ENCODE results near the gene MTMR3.
"Not testable (repeated sequence)": the region's sequence is repeated elsewhere in the genome, so short reads cannot be mapped to it uniquely, and the experiment has no call there.

The MTMR3 gene

DNA sequence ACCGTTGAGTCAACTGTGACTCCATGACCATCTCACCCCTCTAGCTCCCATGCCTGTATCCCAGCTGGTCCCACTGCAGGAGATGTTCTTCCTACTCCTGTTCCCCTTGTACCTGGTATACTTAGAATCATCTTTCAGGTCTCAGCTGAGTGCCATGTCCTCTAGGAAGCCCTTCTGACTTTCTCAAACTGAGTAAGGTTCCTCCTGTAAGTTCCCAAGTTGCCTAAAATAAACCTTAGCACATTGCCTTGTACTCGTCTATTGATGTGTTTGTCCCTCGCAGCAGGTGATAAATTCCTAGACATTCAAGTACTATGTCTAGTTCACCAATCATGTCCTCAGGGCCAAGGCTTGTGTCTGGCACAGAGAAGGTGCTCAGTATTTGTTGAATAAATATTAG lies 26.5 kb upstream of the MTMR3 start:
- TF ChIP-seq, protein P1, sequence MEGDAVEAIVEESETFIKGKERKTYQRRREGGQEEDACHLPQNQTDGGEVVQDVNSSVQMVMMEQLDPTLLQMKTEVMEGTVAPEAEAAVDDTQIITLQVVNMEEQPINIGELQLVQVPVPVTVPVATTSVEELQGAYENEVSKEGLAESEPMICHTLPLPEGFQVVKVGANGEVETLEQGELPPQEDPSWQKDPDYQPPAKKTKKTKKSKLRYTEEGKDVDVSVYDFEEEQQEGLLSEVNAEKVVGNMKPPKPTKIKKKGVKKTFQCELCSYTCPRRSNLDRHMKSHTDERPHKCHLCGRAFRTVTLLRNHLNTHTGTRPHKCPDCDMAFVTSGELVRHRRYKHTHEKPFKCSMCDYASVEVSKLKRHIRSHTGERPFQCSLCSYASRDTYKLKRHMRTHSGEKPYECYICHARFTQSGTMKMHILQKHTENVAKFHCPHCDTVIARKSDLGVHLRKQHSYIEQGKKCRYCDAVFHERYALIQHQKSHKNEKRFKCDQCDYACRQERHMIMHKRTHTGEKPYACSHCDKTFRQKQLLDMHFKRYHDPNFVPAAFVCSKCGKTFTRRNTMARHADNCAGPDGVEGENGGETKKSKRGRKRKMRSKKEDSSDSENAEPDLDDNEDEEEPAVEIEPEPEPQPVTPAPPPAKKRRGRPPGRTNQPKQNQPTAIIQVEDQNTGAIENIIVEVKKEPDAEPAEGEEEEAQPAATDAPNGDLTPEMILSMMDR (conservative IDR thresholded peaks at IDR 0.05; ENCODE audit: low read depth, low read length) = no peak
- no peak overlapping the region for H3K4me3 ChIP-seq (ENCODE audit: low read length)
- no peak for DNase-seq (ENCODE audit: low read depth)

DNA sequence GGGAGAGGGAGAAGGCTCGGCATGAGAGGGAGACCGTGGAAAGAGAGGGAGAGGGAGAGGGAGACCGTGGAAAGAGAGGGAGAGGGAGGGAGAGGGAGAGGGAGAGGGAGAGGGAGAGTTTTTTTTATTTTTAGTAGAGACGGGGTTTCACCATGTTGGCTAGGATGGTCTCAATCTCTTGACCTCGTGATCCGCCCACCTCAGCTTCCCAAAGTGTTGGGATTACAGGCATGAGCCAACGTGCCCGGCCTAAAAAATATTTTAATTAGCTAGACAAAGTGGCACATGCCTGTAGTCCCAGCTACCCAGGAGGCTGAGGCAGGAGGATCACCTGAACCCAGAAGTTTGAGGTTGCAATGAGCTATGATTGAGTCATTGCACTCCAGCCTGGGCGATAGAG lies 23.9 kb upstream of the MTMR3 start:
- H3K4me3 ChIP-seq (ENCODE audit: low read length); DNase-seq (ENCODE audit: low read depth): not testable (repeated sequence)

DNA sequence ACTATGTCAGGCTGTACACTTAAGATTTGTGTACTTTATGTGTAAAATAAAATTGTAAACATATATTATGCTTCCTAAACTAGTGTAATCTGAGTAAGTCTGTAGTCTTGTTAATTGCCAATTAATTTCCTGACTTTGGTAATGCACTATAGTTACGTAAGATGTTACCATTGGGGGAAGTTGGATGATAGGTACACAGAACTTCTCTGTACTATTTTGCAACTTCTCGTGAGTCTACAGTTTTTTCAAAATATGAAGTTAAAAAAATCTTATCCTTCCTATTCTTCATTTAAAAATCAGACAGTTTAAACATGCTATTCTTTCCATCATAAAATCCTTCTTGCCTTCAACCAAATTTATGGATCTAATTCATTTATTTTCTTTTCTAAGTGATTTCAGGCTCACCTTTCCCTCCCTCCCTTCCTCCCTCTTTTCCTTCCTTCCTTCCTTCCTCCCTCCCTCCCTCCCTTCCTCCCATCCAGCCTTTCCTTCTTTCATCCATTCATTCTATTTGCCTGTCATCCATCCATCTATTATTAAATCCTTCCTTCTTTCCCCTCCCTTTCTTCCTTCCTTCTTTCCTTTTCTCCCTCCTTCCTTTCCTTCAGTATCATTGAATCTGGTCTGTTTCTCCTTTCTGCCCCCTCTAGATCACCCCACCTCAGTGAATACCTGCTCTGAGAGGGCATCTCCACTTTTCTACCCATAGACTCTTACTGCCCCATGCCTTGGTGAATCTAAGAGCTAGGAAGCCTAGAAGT lies 22.8 kb upstream of the MTMR3 start:
- no peak overlapping the region for H3K4me3 ChIP-seq (ENCODE audit: low read length)
- DNase-seq (ENCODE audit: low read depth) = no peak
- TF ChIP-seq, protein P1 (conservative IDR thresholded peaks at IDR 0.05; ENCODE audit: low read depth, low read length) = no peak

DNA sequence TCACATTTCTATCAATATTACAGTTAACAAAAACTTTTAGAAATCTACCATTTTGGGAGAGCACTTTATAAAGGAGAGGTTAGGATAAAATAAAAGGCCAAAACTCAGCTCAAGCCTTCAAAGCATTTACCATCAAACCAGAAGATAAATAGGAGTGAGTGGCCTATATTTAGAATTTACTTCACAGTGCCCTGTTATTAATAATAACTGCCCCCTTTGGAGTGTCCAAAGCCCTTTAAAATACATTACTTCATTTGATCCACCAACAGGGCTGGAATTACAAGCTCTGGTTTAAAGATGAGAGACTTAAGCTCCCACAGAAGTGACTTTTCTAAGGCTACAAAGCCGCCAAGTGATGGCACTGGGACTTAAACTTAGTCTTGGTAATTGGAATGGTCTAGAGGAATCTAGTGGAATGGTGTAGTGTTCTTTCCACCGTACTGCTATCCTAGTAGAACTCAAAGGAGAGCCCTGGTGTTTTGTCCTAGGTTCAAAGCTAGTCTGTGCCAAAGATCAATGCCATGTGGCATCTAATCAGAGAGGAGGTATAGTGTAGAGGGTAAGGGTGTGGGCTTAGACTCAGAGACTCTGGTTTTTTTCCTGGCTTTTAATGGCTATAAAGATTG lies 21.2 kb upstream of the MTMR3 start:
- no peak overlapping the region for H3K4me3 ChIP-seq (ENCODE audit: low read length)
- DNase-seq (ENCODE audit: low read depth) = no peak
- TF ChIP-seq, protein P1 (conservative IDR thresholded peaks at IDR 0.05; ENCODE audit: low read depth, low read length) = no peak

DNA sequence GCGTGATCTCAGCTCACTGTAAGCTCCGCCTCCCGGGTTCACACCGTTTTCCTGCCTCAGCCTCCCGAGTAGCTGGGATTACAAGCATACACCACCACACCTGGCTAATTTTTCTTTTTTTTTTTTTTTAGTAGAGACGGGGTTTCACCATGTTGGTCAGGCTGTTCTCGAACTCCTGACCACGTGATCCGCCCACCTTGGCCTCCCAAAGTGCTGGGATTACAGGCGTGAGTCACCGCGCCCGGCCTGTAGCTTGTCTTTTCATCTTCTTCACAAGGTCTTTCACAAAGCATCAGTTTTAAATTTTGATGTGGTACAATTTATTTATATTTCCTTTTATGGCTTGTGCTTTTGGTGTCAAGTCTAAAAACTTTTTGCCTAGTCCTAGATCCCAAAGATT lies 17.4 kb upstream of the MTMR3 start:
- not testable (repeated sequence) for DNase-seq (ENCODE audit: low read depth); H3K4me3 ChIP-seq (ENCODE audit: low read length)

DNA sequence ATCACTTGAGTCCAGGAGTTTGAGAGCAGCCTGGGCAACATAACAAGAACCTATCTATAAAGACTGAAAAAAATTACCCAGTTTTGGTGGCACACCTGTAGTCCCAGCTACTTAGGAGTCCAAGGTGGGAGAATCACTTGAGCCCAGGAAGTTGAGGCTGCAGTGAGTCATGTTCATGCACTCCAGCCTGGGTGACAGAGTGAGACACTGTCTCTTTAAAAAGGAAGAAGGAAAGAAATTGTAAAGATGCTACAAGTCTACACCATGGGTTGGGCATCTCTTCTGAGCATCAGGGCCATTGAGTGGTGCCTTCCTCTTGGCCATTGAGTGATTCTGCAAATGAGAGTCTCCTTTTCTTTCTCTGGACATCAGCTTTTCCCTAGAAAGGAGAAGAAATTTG lies 15.7 kb upstream of the MTMR3 start:
- DNase-seq (ENCODE audit: low read depth) = no peak
- TF ChIP-seq, protein P1 (conservative IDR thresholded peaks at IDR 0.05; ENCODE audit: low read depth, low read length) = no peak
- H3K4me3 ChIP-seq (ENCODE audit: low read length) = no peak overlapping the region

DNA sequence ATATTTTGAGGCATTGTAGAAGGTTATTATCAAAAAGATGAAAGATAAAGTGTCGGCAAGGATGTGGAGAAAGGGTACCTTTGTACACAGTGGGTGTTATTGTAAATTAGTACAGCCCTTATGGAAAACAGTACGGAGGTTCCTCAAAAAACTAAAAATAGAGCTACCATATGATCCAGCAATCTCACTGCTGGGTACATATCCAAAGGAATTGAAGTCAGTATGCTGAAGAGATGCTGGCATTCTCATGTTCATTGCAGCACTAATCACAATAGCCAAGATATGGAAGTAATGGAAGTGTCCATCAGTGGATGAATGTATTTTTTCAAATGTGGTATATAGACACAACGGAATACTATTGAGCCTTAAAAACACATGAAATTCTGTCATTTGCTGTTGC lies 15.1 kb upstream of the MTMR3 start:
- no peak overlapping the region for H3K4me3 ChIP-seq (ENCODE audit: low read length)
- TF ChIP-seq, protein P1 (conservative IDR thresholded peaks at IDR 0.05; ENCODE audit: low read depth, low read length) = no peak
- no peak for DNase-seq (ENCODE audit: low read depth)

DNA sequence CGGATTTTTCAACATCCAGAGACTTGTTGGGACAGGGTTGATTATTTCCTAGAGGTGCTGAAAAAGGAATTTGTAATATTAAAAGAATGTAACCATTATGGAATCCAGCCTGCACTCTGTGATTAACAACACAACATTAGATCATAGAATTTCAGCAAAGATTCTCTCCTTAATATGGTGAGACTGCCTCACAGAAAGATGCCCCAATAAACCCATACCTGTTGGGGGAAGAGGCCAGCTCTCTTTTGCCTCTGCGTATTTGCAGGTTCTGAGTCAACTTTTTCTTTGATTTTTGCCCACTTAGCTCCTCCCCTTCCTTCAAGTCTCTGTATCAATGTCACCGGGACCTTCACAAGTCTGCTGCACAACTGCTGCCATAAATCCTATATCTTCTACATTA lies 12.4 kb upstream of the MTMR3 start:
- no peak overlapping the region for H3K4me3 ChIP-seq (ENCODE audit: low read length)
- no peak for DNase-seq (ENCODE audit: low read depth)
- TF ChIP-seq, protein P1 (conservative IDR thresholded peaks at IDR 0.05; ENCODE audit: low read depth, low read length) = no peak

All from retinal pigment epithelial cell (primary cell).